H1 (cell line): Measurements from ENCODE around the gene LARP4. TPM values are rescaled to one million over a fixed set of nuclear protein-coding genes. Genes with fewer than 3 reads are reported as not detected.

Experiments used
- CBX5 ChIP-seq: fragments of 300-800, 300-1000 bp; sonication (generic); IDR thresholded peaks from 2 replicates; pipeline ENCODE4 v1.7.1; 2016; ENCODE audit warnings: antibody characterized with exemption, low read length, low read depth
- CBX8 ChIP-seq: fragments of 300-800, 300-1000 bp; sonication (generic); IDR thresholded peaks from 2 replicates; pipeline ENCODE4 v1.7.1; 2016; ENCODE audit warnings: low read depth, low read length, borderline replicate concordance
- CHD1 ChIP-seq: IDR thresholded peaks from 2 replicates; pipeline ENCODE4 v1.6.1; 2012; ENCODE audit warnings: low read depth, low read length, improper control_type of control experiment
- NRF1 ChIP-seq: IDR thresholded peaks from 2 replicates; pipeline ENCODE4 v1.6.1; 2011; ENCODE audit warnings: mild to moderate bottlenecking, low read depth, low read length, improper control_type of control experiment
- PHF8 ChIP-seq: fragments of 200-600 bp; sonication (generic); conservative IDR thresholded peaks from 2 replicates; pipeline ENCODE4 v1.7.1; 2012; ENCODE audit warnings: low read depth, mild to moderate bottlenecking, inconsistent platforms, low read length, moderate library complexity
- RXRA ChIP-seq: IDR thresholded peaks from 2 replicates; pipeline ENCODE4 v1.6.1; 2011; ENCODE audit warnings: low read depth, mild to moderate bottlenecking, low read length, moderate library complexity; ENCODE audit not compliant: insufficient read depth
- SIX5 ChIP-seq: IDR thresholded peaks from 2 replicates; pipeline ENCODE4 v1.6.1; 2011; ENCODE audit warnings: mild to moderate bottlenecking, low read depth, low read length
- SP2 ChIP-seq: IDR thresholded peaks from 2 replicates; pipeline ENCODE4 v1.6.1; 2012; ENCODE audit warnings: mild to moderate bottlenecking, low read length, inconsistent platforms
- SRF ChIP-seq: IDR thresholded peaks from 2 replicates; pipeline ENCODE4 v1.6.1; 2011; ENCODE audit warnings: mild to moderate bottlenecking, low read depth, low read length, moderate library complexity
- ZNF274 ChIP-seq: IDR thresholded peaks from 2 replicates; pipeline ENCODE4 v1.7.0; 2012; ENCODE audit warnings: low read length, borderline replicate concordance; ENCODE audit errors: extremely low read depth
- polyA plus RNA-seq, 7 experiments: library from polyadenylated mRNA; depleted of rRNA in 3 of 7; stranded (reverse) in 5 of 7; unstranded in 2 of 7; fragments of >200 nt in 5 of 7; fragments of 200-250 nt in 2 of 7; gene quantifications; 1 replicate in 5 of 7; 2 replicates in 1 of 7; 4 replicates in 1 of 7; pipeline versions ENCODE4 v1.2.1 to v1.2.3, GENCODE V29; 2011 to 2013; ENCODE audit warnings: missing spikeins in 2 of 7, mixed read lengths in 2 of 7
- total RNA-seq: library from RNA; stranded (reverse); fragmentation: NEBNext Ultra II Directional; extraction: Animal tissue kit (Norgen Biotek cat#: 25700); gene quantifications from 2 replicates; pipeline ENCODE4 v1.2.1, GENCODE V29; 2021

The LARP4 gene
- total and polyA plus RNA-seq, 2 of the 8 experiments (the other 6 are each of a cell fraction or from before 2014, with no cell fraction given): 12.8 to 93.9 TPM

GRCh38 chr12:50394469-50395029, 6.1 kb upstream of the LARP4 start (continued):
- TF ChIP-seq CBX8 (no peak), RXRA (no peak), CHD1 (no peak), ZNF274 (no peak), PHF8 (no peak), SRF (no peak), CBX5 (no peak), SIX5 (no peak), SP2 (no peak), NRF1 (no peak)
